ENCODE measurements around the gene C4orf50.

C4orf50 gene

GRCh38 chr4:6018331-6018730 lies at the start of gene C4orf50:
C4orf50 (minus strand) TSS chr4:6018431.
- DNase-seq (ENCODE audit: low spot score): no peak

- no peak for DNase-seq (ENCODE audit: low spot score)
Observed at GRCh38 chr4:6065934-6066590, 47.8 kb upstream of the C4orf50 start.

GRCh38 chr4:6065166-6065565 lies 46.9 kb upstream of the C4orf50 start:
- DNase-seq (ENCODE audit: low spot score): no peak

- DNase-seq (ENCODE audit: low spot score): no peak
Observed at GRCh38 chr4:6064383-6064782, 46.2 kb upstream of the C4orf50 start.

- DNase-seq (ENCODE audit: low spot score): no peak
Observed at GRCh38 chr4:6063684-6064083, 45.5 kb upstream of the C4orf50 start.

- no peak for DNase-seq (ENCODE audit: low spot score)
Observed at GRCh38 chr4:6062133-6062532, 43.9 kb upstream of the C4orf50 start.

GRCh38 chr4:6059375-6059805 lies 41.2 kb upstream of the C4orf50 start:
- no peak for DNase-seq (ENCODE audit: low spot score)

GRCh38 chr4:6058531-6059374 lies 40.5 kb upstream of the C4orf50 start:
- DNase-seq (ENCODE audit: low spot score): no peak

- peak; percentile 31 for DNase-seq (ENCODE audit: low spot score)
Observed at GRCh38 chr4:6056976-6057766, 38.9 kb upstream of the C4orf50 start.

- no peak for DNase-seq (ENCODE audit: low spot score)
Observed at GRCh38 chr4:6055436-6055835, 37.2 kb upstream of the C4orf50 start.

- DNase-seq (ENCODE audit: low spot score): no peak
Observed at GRCh38 chr4:6055030-6055429, 36.8 kb upstream of the C4orf50 start.

GRCh38 chr4:6054162-6054922 lies 36.1 kb upstream of the C4orf50 start:
- no peak for DNase-seq (ENCODE audit: low spot score)

GRCh38 chr4:6052679-6053078 lies 34.4 kb upstream of the C4orf50 start:
- no peak for DNase-seq (ENCODE audit: low spot score)

- no peak for DNase-seq (ENCODE audit: low spot score)
Observed at GRCh38 chr4:6050551-6050950, 32.3 kb upstream of the C4orf50 start.

- DNase-seq (ENCODE audit: low spot score): no peak
Observed at GRCh38 chr4:6049985-6050384, 31.8 kb upstream of the C4orf50 start.

GRCh38 chr4:6049278-6049677 lies 31.0 kb upstream of the C4orf50 start:
- no peak for DNase-seq (ENCODE audit: low spot score)

GRCh38 chr4:6048537-6048936 lies 30.3 kb upstream of the C4orf50 start:
- no peak for DNase-seq (ENCODE audit: low spot score)

GRCh38 chr4:6047130-6047673 lies 29.0 kb upstream of the C4orf50 start:
- no peak for DNase-seq (ENCODE audit: low spot score)

- DNase-seq (ENCODE audit: low spot score): no peak
Observed at GRCh38 chr4:6046526-6047129, 28.4 kb upstream of the C4orf50 start.

GRCh38 chr4:6044805-6045204 lies 26.6 kb upstream of the C4orf50 start:
- DNase-seq (ENCODE audit: low spot score): no peak

- DNase-seq (ENCODE audit: low spot score): no peak
Observed at GRCh38 chr4:6044276-6044675, 26.0 kb upstream of the C4orf50 start.
